PC-9 (cell line): ENCODE data around the gene RGMB.

Source experiments
- EZH2 ChIP-seq: fragments of 200-600 bp; sonication (generic); IDR thresholded peaks from 2 replicates; pipeline ENCODE4 v1.8.0; 2017; ENCODE audit warnings: antibody characterized with exemption, low read depth
- TF ChIP-seq, protein P1 (sequence below): fragments of 200-600 bp; sonication (generic); conservative IDR thresholded peaks from 2 replicates; pipeline ENCODE4 v1.6.1; 2017; ENCODE audit warnings: mixed run types, antibody characterized with exemption, mild to moderate bottlenecking, moderate library complexity

- TF ChIP-seq, protein P1, sequence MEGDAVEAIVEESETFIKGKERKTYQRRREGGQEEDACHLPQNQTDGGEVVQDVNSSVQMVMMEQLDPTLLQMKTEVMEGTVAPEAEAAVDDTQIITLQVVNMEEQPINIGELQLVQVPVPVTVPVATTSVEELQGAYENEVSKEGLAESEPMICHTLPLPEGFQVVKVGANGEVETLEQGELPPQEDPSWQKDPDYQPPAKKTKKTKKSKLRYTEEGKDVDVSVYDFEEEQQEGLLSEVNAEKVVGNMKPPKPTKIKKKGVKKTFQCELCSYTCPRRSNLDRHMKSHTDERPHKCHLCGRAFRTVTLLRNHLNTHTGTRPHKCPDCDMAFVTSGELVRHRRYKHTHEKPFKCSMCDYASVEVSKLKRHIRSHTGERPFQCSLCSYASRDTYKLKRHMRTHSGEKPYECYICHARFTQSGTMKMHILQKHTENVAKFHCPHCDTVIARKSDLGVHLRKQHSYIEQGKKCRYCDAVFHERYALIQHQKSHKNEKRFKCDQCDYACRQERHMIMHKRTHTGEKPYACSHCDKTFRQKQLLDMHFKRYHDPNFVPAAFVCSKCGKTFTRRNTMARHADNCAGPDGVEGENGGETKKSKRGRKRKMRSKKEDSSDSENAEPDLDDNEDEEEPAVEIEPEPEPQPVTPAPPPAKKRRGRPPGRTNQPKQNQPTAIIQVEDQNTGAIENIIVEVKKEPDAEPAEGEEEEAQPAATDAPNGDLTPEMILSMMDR, result no peak
- no peak for TF ChIP-seq EZH2
Measured at GRCh38 chr5:98757978-98758377, 15.5 kb upstream of the RGMB start.
